ENCODE data around the gene ZBTB8OS.

Gene ZBTB8OS

DNA sequence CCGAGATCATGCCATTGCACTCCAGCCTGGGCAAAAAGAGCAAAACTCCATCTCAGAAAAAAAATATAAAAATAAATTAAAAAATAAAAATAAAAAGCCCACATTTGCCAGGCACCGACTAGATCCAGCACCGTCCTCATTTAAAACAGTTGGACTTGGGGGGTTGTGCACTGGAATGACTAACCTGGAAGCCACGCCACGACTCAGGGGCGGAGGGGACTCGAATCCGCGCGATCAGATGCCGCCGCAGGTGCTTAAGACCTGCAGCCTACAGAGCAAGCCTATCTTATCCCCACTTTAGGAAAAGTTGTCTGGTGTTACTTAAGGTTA is 38.5 kb downstream of the ZBTB8OS start:
- Histone ChIP-seq H3K4me1 (ENCODE audit: low read length) (no peaks in the 10 kb centered on the region), H3K9ac (ENCODE audit: low read length) (no peak overlapping the region), H3K4me3 (ENCODE audit: low read length) (no peak overlapping the region)

DNA sequence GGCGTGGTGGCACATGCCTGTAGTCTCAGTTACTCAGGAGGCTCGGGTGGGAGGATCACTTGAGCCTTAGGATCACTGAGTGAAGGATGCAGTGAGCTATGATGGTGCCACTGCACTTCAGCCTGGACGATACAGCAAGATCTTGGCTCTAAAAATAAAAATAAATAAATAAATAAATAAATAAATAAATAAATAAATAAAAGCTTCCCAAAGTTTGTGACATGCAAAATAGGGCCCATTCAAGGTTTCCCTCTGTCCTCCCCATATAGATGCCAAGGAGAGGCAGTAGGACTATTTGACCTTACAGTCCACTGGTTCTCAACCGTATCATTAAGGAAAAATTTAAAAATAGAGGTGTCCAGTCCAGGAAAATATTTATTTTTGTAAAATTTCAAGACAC is 41.2 kb downstream of the ZBTB8OS start:
- no peak overlapping the region for H2AFZ ChIP-seq (ENCODE audit: low read length)
- H3K4me3 ChIP-seq (ENCODE audit: low read length) = no peak overlapping the region
- no peaks in the 10 kb centered on the region for H3F3A ChIP-seq (ENCODE audit: insufficient read depth, low read length)
- no peaks in the 10 kb centered on the region for H3K27me3 ChIP-seq (replicated peaks; ENCODE audit: insufficient read depth, low read length)
- H4K20me1 ChIP-seq (ENCODE audit: insufficient read depth, low read length) = no peaks in the 10 kb centered on the region
- H3K9me3 ChIP-seq (replicated peaks; ENCODE audit: insufficient read depth, low read length) = no peaks in the 10 kb centered on the region
- no peaks in the 10 kb centered on the region for H3K9me2 ChIP-seq (replicated peaks; ENCODE audit: insufficient read depth, low read length)
- H3K36me3 ChIP-seq (replicated peaks; ENCODE audit: insufficient read depth, low read length) = no peaks in the 10 kb centered on the region
- no peak overlapping the region for H3K4me2 ChIP-seq (ENCODE audit: low read depth, low read length)
- H3K27ac ChIP-seq (ENCODE audit: low read length) = no peak overlapping the region
- DNase-seq = no peak
- no peak overlapping the region for H3K9ac ChIP-seq (ENCODE audit: low read length)
- TF ChIP-seq EZH2 (optimal IDR thresholded peaks at IDR 0.05; ENCODE audit: low read depth, low read length) (no peak), EZH2phosphoT487 (IDR thresholded peaks at IDR 0.05; ENCODE audit: low read length) (no peak)
- TF ChIP-seq, protein P1, sequence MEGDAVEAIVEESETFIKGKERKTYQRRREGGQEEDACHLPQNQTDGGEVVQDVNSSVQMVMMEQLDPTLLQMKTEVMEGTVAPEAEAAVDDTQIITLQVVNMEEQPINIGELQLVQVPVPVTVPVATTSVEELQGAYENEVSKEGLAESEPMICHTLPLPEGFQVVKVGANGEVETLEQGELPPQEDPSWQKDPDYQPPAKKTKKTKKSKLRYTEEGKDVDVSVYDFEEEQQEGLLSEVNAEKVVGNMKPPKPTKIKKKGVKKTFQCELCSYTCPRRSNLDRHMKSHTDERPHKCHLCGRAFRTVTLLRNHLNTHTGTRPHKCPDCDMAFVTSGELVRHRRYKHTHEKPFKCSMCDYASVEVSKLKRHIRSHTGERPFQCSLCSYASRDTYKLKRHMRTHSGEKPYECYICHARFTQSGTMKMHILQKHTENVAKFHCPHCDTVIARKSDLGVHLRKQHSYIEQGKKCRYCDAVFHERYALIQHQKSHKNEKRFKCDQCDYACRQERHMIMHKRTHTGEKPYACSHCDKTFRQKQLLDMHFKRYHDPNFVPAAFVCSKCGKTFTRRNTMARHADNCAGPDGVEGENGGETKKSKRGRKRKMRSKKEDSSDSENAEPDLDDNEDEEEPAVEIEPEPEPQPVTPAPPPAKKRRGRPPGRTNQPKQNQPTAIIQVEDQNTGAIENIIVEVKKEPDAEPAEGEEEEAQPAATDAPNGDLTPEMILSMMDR (IDR thresholded peaks at IDR 0.05; ENCODE audit: low read length) = no peak
- no peaks in the 10 kb centered on the region for H3K79me2 ChIP-seq (ENCODE audit: low read length)
- H3K4me1 ChIP-seq (ENCODE audit: low read length) = no peaks in the 10 kb centered on the region

More for the DNA sequence above, 38.5 kb downstream of the ZBTB8OS start:
- H3K4me2 ChIP-seq (ENCODE audit: low read depth, low read length) = 0 out of 2 replicates have a peak overlapping the region, but pooled peaks have one; percentile 4
- no peaks in the 10 kb centered on the region for H4K20me1 ChIP-seq (ENCODE audit: insufficient read depth, low read length)
- no peaks in the 10 kb centered on the region for H3F3A ChIP-seq (ENCODE audit: insufficient read depth, low read length)
- no peaks in the 10 kb centered on the region for H3K9me2 ChIP-seq (replicated peaks; ENCODE audit: insufficient read depth, low read length)
- DNase-seq = no peak
- no peak overlapping the region for H3K27ac ChIP-seq (ENCODE audit: low read length)
- no peaks in the 10 kb centered on the region for H3K27me3 ChIP-seq (replicated peaks; ENCODE audit: insufficient read depth, low read length)
- TF ChIP-seq EZH2phosphoT487 (IDR thresholded peaks at IDR 0.05; ENCODE audit: low read length) (no peak), EZH2 (optimal IDR thresholded peaks at IDR 0.05; ENCODE audit: low read depth, low read length) (no peak)
- TF ChIP-seq, protein P1 (IDR thresholded peaks at IDR 0.05; ENCODE audit: low read length) = no peak
- H3K79me2 ChIP-seq (ENCODE audit: low read length) = no peaks in the 10 kb centered on the region
- no peaks in the 10 kb centered on the region for H3K36me3 ChIP-seq (replicated peaks; ENCODE audit: insufficient read depth, low read length)
- H2AFZ ChIP-seq (ENCODE audit: low read length) = no peak overlapping the region
- no peaks in the 10 kb centered on the region for H3K9me3 ChIP-seq (replicated peaks; ENCODE audit: insufficient read depth, low read length)

DNA sequence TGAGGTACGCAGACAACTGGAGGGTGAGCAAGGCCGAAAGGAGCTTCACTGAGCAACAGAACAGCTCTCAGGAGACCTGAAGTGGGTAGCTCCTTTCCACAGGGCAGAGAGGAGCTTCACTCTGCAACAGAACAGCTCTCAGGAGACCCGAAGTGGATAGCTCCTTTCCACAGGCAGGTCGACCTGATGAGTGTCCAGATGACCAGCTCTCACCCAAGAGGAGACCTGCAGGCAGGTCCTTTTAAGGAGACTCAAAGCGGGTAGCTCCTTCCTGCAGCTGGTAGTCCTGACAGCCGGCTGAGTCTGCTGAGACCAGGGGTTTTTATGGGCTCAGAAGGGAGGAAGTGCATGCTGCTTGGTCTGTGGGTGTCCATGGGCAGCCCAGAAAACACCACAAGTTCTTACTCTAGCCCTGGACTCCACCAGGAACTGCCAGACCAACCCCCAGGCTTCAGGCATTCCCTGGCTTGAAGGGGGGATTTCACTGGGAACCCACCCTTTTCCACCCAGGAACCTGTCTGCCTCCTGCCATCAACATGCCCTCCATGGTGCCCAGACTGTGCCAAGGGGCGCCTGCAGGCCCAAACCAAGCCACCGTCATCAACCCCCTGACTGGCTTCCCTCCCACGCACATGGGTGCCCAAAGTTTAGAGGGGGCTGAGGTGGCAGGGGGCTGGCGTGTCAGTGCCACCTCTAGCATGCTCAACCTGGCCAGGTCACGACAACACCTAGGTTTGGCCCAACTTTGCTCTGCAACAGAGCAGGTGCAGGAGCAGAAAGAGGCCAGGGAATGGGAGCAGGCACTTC is 43.6 kb downstream of the ZBTB8OS start:
- Histone ChIP-seq H3K79me2 (ENCODE audit: low read length) (no peaks in the 10 kb centered on the region), H3K4me3 (ENCODE audit: low read length) (no peak overlapping the region), H2AFZ (ENCODE audit: low read length) (no peak overlapping the region), H3K27ac (ENCODE audit: low read length) (no peak overlapping the region), H3K9me2 (replicated peaks; ENCODE audit: insufficient read depth, low read length) (no peaks in the 10 kb centered on the region), H3K4me2 (ENCODE audit: low read depth, low read length) (no peak overlapping the region), H3K36me3 (replicated peaks; ENCODE audit: insufficient read depth, low read length) (no peaks in the 10 kb centered on the region), H4K20me1 (ENCODE audit: insufficient read depth, low read length) (no peaks in the 10 kb centered on the region), H3F3A (ENCODE audit: insufficient read depth, low read length) (no peaks in the 10 kb centered on the region), H3K9me3 (replicated peaks; ENCODE audit: insufficient read depth, low read length) (no peaks in the 10 kb centered on the region), H3K4me1 (ENCODE audit: low read length) (no peaks in the 10 kb centered on the region), H3K27me3 (replicated peaks; ENCODE audit: insufficient read depth, low read length) (no peaks in the 10 kb centered on the region), H3K9ac (ENCODE audit: low read length) (no peak overlapping the region)
- DNase-seq = no peak
- TF ChIP-seq EZH2phosphoT487 (IDR thresholded peaks at IDR 0.05; ENCODE audit: low read length) = no peak
- no peak for TF ChIP-seq EZH2 (optimal IDR thresholded peaks at IDR 0.05; ENCODE audit: low read depth, low read length)
- TF ChIP-seq, protein P1 (IDR thresholded peaks at IDR 0.05; ENCODE audit: low read length) = no peak
